Hepatocyte (in vitro differentiated cells): ENCODE results near the gene DDAH2.

Experiments used
- CTCF ChIP-seq: fragments of 200-600 bp; sonication (generic); IDR thresholded peaks from 2 replicates; pipeline ENCODE4 v1.5.1; 2016; ENCODE audit warnings: antibody characterized with exemption, mild to moderate bottlenecking; ENCODE audit not compliant: poor library complexity
- EZH2 ChIP-seq: fragments of 200-600 bp; sonication (generic); IDR thresholded peaks from 2 replicates; pipeline ENCODE4 v1.6.1; 2016; ENCODE audit warnings: antibody characterized with exemption, mild to moderate bottlenecking, borderline replicate concordance
- EZH2phosphoT487 ChIP-seq: fragments of 200-600 bp; sonication (generic); IDR thresholded peaks from one replicate; pipeline ENCODE4 v1.6.1; 2018; ENCODE audit warnings: antibody characterized with exemption, mild to moderate bottlenecking, low read depth, moderate library complexity; ENCODE audit not compliant: unreplicated experiment, severe bottlenecking

- no peak for TF ChIP-seq EZH2
- no peak for TF ChIP-seq CTCF
- TF ChIP-seq EZH2phosphoT487: no peak
Observed at GRCh38 chr6:31713991-31714684, 15.0 kb downstream of the DDAH2 start.
